Mesothelial cell of epicardium (in vitro differentiated cells): Measurements from ENCODE around the gene PDXDC1. TPM values are rescaled to one million over a fixed set of nuclear protein-coding genes. Genes with fewer than 3 reads are reported as not detected.
"Not testable (repeated sequence)": the region's sequence is repeated elsewhere in the genome, so short reads cannot be mapped to it uniquely, and the experiment has no call there.

Source experiments
- DNase-seq, 2 experiments: peaks; one replicate each; pipeline ENCODE4 v3.0.0; 2021; ENCODE audit warnings: low spot score in 2 of 2; ENCODE audit not compliant: unreplicated experiment in 2 of 2
- H3K27ac Mint-ChIP-seq: 2 replicates; pipeline ENCODE4 v1.8.0; 2021; ENCODE audit warnings: mixed read lengths
- H3K27me3 Mint-ChIP-seq: 2 replicates; pipeline ENCODE4 v1.8.0; 2021; ENCODE audit warnings: low read depth, mixed read lengths
- H3K36me3 Mint-ChIP-seq: 2 replicates; pipeline ENCODE4 v1.8.0; 2021; ENCODE audit warnings: mixed read lengths
- H3K4me1 Mint-ChIP-seq: 2 replicates; pipeline ENCODE4 v1.8.0; 2021; ENCODE audit warnings: mixed read lengths
- H3K4me3 Mint-ChIP-seq: 2 replicates; pipeline ENCODE4 v1.8.0; 2021; ENCODE audit warnings: mild to moderate bottlenecking, moderate library complexity, mixed read lengths
- H3K9me3 Mint-ChIP-seq: 2 replicates; pipeline ENCODE4 v1.8.0; 2021; ENCODE audit warnings: mixed read lengths
- total RNA-seq: library from RNA; stranded (reverse); gene quantifications from 3 replicates; pipeline ENCODE4 v1.2.1, GENCODE V29; 2021

PDXDC1 gene
- total RNA-seq, 1 donor from 2014 or later: 115 TPM

DNA sequence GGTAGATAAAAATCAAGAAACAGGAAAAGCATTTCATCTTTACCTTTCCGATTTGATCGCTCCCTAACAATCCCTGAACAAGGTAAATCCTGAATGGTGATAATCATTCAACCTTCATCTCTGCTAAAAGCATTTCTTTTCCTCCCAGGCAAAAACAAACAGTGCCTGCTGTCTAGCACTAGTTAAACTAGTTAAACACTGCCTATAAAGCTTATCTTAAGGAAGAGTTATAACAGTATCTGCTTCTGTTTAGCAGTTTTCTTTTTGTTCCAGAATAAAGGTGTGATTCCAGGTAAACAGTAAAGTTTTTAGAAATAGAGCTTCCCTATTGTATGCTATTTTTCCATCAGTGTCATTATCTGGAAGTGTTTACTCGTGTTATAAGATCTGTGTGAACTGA, 6.4 kb downstream of the PDXDC1 start:
- not testable (repeated sequence) for H3K4me3 Mint-ChIP-seq, H3K9me3 Mint-ChIP-seq, DNase-seq, H3K27me3 Mint-ChIP-seq
- Mint-ChIP-seq H3K27ac (peak overlapping the region; percentile 40), H3K4me1 (peaks cover 35% of the 10 kb centered on the region), H3K36me3 (peaks cover 13% of the 10 kb centered on the region)

DNA sequence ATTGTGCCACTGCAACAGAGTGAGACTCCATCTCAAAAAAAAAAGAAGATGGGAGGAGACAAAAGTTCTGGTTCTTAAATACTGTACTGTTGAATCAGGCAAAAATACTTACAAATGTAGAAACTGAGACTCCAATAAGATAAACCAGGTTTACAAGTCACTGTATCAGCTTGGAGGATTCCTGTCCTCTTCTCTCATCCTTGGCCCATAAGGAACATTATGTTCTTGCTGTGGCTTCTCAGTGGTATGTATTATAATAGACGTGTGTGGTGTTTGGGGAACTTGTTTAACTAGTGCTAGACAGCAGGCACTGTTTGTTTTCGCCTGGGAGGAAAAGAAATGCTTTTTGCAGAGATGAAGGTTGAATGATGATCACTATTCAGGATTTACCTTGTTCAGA, 7.7 kb downstream of the PDXDC1 start:
- Mint-ChIP-seq H3K27ac (peak overlapping the region; percentile 56), H3K4me1 (peaks cover 26% of the 10 kb centered on the region), H3K36me3 (peaks cover 20% of the 10 kb centered on the region)
- H3K9me3 Mint-ChIP-seq, DNase-seq, H3K4me3 Mint-ChIP-seq, H3K27me3 Mint-ChIP-seq: not testable (repeated sequence)

DNA sequence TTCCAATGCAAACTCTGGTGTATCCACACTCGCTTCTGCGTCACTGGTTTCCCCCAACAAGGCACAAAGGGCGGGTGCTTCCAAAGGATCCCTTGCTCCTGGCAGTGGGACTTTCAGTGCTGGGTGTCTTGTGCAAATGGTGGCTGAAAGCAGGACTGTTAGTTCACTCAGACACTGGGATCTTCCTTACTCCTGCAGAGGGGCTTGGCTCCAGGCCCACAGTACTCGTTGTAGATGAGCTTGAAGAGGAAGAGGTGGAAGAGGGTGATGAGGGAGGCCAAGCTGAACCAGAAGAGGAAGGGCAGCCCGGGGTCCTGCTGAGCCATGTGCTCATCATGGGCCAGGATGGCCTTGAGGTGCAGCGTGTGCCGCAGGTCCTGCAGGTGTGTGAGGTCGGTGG, 13.3 kb downstream of the PDXDC1 start:
- Mint-ChIP-seq H3K36me3 (peaks cover 50% of the 10 kb centered on the region), H3K9me3 (peaks cover 10% of the 10 kb centered on the region)
- H3K27me3 Mint-ChIP-seq, H3K4me3 Mint-ChIP-seq, H3K27ac Mint-ChIP-seq, H3K4me1 Mint-ChIP-seq, DNase-seq: not testable (repeated sequence)

DNA sequence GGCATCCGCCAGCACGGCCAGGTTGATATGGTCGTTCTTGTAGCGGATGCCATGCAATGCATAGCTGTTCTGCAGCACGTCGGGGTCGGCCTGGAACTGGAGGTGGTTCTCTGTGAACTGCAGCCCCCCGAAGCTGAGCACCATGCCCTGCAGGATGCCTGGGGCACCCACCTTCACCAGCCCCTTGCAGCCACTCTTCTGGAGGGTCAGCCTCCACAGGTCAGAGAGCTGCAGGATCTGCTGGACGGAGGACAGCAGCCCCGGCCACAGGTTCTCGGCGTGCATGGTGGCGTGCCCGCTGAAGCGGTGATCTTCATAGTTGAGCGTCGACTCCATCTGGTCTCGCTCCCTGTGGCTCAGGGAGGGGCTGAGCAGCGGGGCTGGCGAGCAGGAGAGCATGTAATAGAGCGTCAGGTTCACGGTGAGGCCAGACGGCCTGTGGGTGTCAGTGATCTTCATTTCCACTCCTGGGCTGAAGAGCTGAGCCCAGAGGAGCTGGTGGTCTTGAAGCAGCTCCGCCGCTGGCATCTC, 13.9 kb downstream of the PDXDC1 start:
- not testable (repeated sequence) for DNase-seq, H3K27ac Mint-ChIP-seq, H3K4me1 Mint-ChIP-seq, H3K27me3 Mint-ChIP-seq, H3K4me3 Mint-ChIP-seq
- Mint-ChIP-seq H3K36me3 (peaks cover 54% of the 10 kb centered on the region), H3K9me3 (peaks cover 13% of the 10 kb centered on the region)

DNA sequence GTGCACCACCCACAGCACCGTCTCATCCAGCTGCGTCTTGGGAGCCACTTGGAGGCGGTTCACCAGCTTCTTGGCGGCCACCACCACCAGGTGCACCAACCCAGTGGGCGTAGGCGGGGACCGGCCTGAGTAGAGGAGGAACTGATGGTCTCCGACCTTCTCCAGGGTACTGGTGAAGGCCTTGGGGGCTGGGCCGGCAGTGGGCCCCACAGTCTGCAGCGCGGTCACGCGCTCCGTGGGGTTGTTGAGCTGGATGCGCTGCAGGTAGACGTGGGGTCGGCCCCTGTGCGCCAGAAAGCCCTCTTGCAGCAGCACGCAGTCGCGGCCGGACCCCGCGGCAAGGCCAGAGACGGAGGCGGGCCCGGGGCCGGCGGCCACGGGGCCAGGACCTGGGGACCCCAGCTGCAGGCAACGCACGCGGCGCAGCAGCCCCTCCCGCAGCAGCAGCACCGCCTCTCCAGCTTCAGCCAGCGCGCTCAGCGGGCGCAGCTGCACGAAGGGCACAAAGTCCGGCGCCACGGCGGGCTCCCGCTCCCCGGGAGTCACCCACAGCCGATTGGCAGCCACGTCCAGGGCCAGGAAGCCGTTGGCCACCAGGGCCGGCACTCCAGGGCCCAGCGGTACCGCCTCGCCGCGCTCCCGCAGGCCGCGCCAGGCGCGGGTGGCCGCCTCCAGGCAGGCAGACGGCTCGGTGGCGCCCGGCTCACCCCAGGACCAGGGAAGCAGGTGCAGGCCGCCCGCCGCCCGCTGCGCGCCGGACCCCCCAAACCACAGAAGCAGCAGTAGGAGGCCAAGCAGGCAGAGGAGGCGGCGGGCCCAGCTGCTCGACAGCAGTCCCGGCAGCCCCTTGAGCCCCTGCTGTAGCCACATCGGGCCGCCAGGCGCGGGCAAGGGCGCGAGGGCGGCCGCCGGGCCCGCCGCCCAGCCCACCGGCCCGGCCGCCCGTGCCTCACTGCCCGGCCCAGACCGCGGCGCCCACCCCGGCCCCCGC, 14.8 kb downstream of the PDXDC1 start:
- Mint-ChIP-seq H3K9me3 (peaks cover 17% of the 10 kb centered on the region), H3K36me3 (peaks cover 58% of the 10 kb centered on the region)
- not testable (repeated sequence) for H3K27ac Mint-ChIP-seq, DNase-seq, H3K4me1 Mint-ChIP-seq, H3K27me3 Mint-ChIP-seq, H3K4me3 Mint-ChIP-seq

DNA sequence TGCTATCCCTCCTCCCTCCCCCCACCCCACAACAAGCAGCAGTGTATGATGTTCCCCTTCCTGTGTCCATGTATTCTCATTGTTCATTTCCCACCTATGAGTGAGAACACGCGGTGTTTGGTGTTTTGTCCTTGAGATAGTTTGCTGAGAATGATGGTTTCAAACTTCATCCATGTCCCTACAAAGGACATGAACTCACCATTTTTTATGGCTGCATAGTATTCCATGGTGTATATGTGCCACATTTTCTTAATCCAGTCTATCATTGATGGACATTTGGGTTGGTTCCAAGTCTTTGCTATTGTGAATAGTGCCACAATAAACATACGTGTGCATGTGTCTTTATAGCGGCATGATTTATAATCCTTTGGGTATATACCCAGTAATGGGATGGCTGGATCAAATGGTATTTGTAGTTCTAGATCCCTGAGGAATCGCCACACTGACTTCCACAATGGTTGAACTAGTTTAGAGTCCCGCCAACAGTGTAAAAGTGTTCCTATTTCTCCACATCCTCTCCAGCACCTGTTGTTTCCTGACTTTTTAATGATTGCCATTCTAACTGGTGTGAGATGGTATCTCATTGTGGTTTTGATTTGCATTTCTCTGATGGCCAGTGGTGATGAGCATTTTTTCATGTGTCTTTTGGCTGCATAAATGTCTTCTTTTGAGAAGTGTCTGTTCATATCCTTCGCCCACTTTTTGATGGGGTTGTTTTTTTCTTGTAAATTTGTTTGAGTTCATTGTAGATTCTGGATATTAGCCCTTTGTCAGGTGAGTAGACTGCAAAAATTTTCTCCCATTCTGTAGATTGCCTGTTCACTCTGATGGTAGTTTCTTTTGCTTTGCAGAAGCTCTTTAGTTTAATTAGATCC, 18.7 kb downstream of the PDXDC1 start:
- not testable (repeated sequence) for H3K27ac Mint-ChIP-seq, H3K4me3 Mint-ChIP-seq, H3K4me1 Mint-ChIP-seq, H3K27me3 Mint-ChIP-seq, DNase-seq
- Mint-ChIP-seq H3K9me3 (peaks cover 27% of the 10 kb centered on the region), H3K36me3 (peaks cover 56% of the 10 kb centered on the region)

DNA sequence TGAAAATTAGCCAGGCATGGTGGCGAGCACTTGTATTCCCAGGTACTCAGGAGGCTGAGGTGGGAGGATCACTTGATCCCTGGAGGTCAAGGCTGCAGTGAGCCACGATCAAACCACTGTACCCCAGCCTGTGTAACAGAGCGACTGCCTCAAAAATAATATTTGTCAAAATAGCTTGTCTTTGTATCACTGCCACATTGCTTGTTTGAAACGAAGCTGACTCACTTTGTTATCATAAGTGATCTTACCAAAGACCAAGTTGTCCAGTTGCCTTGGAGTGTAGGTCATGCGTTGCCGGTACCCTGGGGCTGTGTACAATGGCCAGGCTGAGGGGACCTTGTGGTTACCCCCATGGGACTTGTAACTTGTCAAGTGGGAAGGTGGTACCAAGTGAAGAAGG, 21.9 kb downstream of the PDXDC1 start:
- not testable (repeated sequence) for H3K27me3 Mint-ChIP-seq, DNase-seq, H3K4me3 Mint-ChIP-seq, H3K27ac Mint-ChIP-seq, H3K4me1 Mint-ChIP-seq
- Mint-ChIP-seq H3K9me3 (peaks cover 24% of the 10 kb centered on the region), H3K36me3 (peaks cover 54% of the 10 kb centered on the region)

DNA sequence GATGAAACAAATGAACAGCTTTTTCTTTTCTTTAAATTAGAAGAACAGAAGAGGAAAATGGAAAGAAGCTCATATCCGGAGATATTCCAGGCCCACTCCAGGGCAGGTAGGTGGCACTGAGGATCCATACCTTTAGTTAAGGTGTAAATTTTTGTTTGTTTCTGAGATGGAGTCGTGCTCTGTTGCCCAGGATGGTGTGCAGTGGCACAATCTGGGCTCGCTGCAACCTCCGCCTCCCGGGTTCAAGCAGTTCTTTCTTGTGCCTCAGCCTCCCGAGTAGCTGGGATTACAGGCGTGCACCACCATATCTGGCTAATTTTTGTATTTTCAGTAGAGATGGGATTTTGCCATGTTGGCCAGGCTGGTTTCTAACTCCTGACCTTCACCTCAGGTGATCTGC, 23.5 kb downstream of the PDXDC1 start:
- not testable (repeated sequence) for H3K4me3 Mint-ChIP-seq, H3K27me3 Mint-ChIP-seq, H3K4me1 Mint-ChIP-seq, DNase-seq, H3K27ac Mint-ChIP-seq
- H3K36me3 Mint-ChIP-seq: peaks cover 41% of the 10 kb centered on the region
- peaks cover 15% of the 10 kb centered on the region for H3K9me3 Mint-ChIP-seq

DNA sequence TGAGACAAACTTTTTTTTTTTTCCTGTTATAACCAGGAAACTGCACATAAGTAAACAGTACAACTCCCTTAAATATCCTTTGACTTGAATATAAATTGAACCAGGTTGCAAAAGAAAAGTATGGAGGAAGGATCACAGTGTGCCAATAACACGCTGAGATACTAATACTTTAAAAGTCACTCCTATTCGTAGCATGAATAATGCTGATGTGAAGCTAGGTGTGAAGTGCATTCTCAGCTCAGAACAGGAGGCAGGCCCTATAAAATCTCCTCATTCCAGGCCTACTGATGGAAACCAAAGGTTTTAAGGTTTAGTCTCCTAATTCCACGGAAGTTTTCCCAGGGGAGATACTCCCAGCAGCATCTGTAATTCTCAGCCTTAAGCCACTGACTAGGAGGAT, 25.0 kb downstream of the PDXDC1 start:
- not testable (repeated sequence) for H3K27me3 Mint-ChIP-seq, DNase-seq, H3K4me3 Mint-ChIP-seq, H3K4me1 Mint-ChIP-seq, H3K9me3 Mint-ChIP-seq
- Mint-ChIP-seq H3K36me3 (peaks cover 39% of the 10 kb centered on the region), H3K27ac (peak overlapping the region; percentile 34)

DNA sequence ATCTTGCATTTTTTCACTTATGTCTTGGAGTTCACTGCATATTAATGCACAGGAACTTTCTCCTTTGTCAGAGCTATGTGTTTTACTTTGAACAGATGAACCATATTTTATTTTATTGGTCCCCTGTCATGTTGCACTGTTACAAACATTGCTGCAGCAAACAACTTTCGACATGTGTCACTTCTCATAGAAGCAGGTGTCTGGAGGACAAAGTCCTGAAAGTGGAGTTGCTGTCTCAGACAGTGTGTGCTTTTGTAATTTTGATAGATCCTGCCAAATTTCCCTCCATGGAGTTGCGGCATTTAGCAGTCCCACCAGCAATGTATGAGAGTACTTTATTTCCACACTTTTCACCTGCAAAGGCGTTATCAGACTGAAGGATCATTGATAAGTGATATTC, 27.6 kb downstream of the PDXDC1 start:
- not testable (repeated sequence) for H3K4me3 Mint-ChIP-seq, H3K27me3 Mint-ChIP-seq, DNase-seq, H3K4me1 Mint-ChIP-seq, H3K27ac Mint-ChIP-seq, H3K9me3 Mint-ChIP-seq
- H3K36me3 Mint-ChIP-seq: peaks cover 40% of the 10 kb centered on the region

DNA sequence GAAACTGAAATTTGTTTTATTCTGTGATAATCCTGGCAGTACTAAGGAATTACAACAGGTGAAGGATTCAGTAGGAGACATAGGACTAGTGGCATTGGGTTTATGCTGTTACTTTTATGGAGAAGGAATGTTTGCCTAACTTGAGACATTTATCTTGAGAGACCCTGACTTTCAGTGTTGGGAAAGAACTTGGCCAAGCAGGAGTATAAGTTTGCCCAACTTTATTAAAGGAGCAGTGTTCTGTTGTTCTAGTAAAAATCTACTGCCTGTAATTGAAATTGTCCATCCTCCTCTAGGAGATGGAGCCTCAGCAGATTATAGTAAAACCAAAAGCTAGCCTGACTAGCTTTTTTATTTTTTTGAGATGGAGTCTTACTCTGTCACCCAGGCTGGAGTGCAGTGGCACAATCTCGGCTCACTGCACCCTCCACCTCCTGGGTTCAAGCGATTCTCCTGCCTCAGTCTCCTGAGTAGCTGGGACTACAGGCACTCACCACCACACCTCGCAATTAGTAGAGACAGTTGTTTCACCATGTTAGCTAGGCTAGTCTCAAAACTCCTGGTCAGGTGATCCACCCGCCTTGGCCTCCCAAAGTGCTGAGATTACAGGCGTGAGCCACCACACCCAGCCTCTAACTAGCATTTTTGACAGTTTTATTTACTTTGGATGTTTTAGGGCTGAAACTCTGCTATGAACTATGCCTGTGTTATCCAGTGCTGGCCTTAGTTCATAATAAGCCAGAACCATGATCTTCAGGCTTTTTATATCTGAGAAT, 30.7 kb downstream of the PDXDC1 start:
- H3K4me3 Mint-ChIP-seq, H3K27me3 Mint-ChIP-seq: not testable (repeated sequence)

DNA sequence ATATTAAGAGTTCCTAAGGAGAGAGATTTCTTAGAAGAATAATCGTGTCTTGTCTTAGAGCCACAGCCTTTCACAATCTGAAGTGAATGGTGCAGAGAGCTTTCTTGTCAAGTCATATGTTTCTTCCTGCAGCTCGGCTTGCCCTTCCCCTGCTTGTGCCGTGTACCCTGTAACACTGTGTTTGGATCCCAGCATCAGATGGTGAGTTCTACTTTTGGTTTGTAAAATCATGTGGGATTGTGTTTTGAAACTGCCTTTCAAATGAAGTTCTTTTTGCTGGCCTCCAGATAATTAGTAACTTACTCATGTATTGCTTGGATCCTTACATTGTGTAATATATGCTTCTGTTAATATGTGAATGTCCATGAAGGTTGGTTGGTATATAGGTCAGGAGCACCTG, 33.8 kb downstream of the PDXDC1 start:
- not testable (repeated sequence) for H3K4me1 Mint-ChIP-seq, H3K4me3 Mint-ChIP-seq, DNase-seq, H3K27ac Mint-ChIP-seq, H3K27me3 Mint-ChIP-seq, H3K9me3 Mint-ChIP-seq
- peaks cover 47% of the 10 kb centered on the region for H3K36me3 Mint-ChIP-seq

More for the DNA sequence above, 30.7 kb downstream of the PDXDC1 start:
- H3K27ac Mint-ChIP-seq, H3K4me1 Mint-ChIP-seq, DNase-seq, H3K9me3 Mint-ChIP-seq: not testable (repeated sequence)
- peaks cover 35% of the 10 kb centered on the region for H3K36me3 Mint-ChIP-seq

DNA sequence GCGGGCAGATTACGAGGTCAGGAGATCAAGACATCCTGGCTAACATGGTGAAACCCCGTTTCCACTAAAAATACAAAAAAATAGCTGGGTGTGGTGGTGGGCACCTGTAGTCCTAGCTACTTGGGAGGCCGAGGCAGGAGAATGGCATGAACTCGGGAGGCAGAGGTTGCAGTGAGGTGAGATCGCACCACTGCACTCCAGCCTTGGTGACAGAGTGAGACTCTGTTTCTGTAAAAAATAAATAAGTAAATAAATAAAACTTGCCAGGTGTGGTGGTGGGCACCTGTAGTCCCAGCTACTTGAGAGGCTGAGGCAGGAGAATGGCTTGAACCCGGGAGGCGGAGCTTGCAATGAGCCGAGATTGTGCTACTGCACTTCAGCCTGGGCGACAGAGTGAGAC, 38.1 kb downstream of the PDXDC1 start:
- H3K27ac Mint-ChIP-seq, H3K27me3 Mint-ChIP-seq, H3K4me3 Mint-ChIP-seq, H3K4me1 Mint-ChIP-seq, H3K9me3 Mint-ChIP-seq: not testable (repeated sequence)
- DNase-seq: peak in 1 of 2 experiments; percentile 11
- H3K36me3 Mint-ChIP-seq: peaks cover 44% of the 10 kb centered on the region
